ENCODE measurements around the gene NUP210L. TPM values are rescaled to one million over a fixed set of nuclear protein-coding genes. Genes with fewer than 3 reads are reported as not detected.
"Not testable (repeated sequence)": the region's sequence is repeated elsewhere in the genome, so short reads cannot be mapped to it uniquely, and the experiment has no call there.

The NUP210L gene
- polyA plus RNA-seq, 2 donors, result 0.02 TPM; not detected in 1

GRCh38 chr1:154123205-154123604 is 31.7 kb downstream of the NUP210L start:
- not testable (repeated sequence) for H3K9me3 ChIP-seq (ENCODE audit: control insufficient read depth in 2 of 2, insufficient read depth in 1 of 2, low read depth in 1 of 2, low read length in 1 of 2); H3K4me1 ChIP-seq (ENCODE audit: control insufficient read depth in 2 of 2, insufficient read depth in 2 of 2, low read length in 1 of 2); H3K36me3 ChIP-seq (ENCODE audit: control insufficient read depth in 2 of 2, insufficient read depth in 2 of 2, low read length in 1 of 2); H3K27ac ChIP-seq (ENCODE audit: low read depth in 2 of 2, low read length in 1 of 2); H3K27me3 ChIP-seq (ENCODE audit: control insufficient read depth in 1 of 2, insufficient read depth in 2 of 2, low read length in 2 of 2); H3K4me3 ChIP-seq (ENCODE audit: low read depth in 1 of 2, low read length in 2 of 2)
- WGBS, 2 donors, result 84 to 85% methylated on average over 11 of the region's 11 CpGs

- Histone ChIP-seq H3K27me3 (ENCODE audit: control insufficient read depth in 1 of 2, insufficient read depth in 2 of 2, low read length in 2 of 2) (no peaks in the 10 kb centered on the region), H3K36me3 (ENCODE audit: control insufficient read depth in 2 of 2, insufficient read depth in 2 of 2, low read length in 1 of 2) (no peaks in the 10 kb centered on the region), H3K4me1 (ENCODE audit: control insufficient read depth in 2 of 2, insufficient read depth in 2 of 2, low read length in 1 of 2) (no peaks in the 10 kb centered on the region), H3K9me3 (ENCODE audit: control insufficient read depth in 2 of 2, insufficient read depth in 1 of 2, low read depth in 1 of 2, low read length in 1 of 2) (no peaks in the 10 kb centered on the region), H3K4me3 (ENCODE audit: low read depth in 1 of 2, low read length in 2 of 2) (no peak overlapping the region), H3K27ac (ENCODE audit: low read depth in 2 of 2, low read length in 1 of 2) (no peak overlapping the region)
- 76 to 82% methylated on average over 5 of the region's 5 CpGs for WGBS, 2 donors
These were observed 37.2 kb downstream of the NUP210L start for GRCh38 chr1:154117642-154118041.

GRCh38 chr1:154115180-154115579 is 39.7 kb downstream of the NUP210L start:
- Histone ChIP-seq H3K9me3 (ENCODE audit: control insufficient read depth in 2 of 2, insufficient read depth in 1 of 2, low read depth in 1 of 2, low read length in 1 of 2) (no peaks in the 10 kb centered on the region), H3K36me3 (ENCODE audit: control insufficient read depth in 2 of 2, insufficient read depth in 2 of 2, low read length in 1 of 2) (no peaks in the 10 kb centered on the region), H3K27ac (ENCODE audit: low read depth in 2 of 2, low read length in 1 of 2) (no peak overlapping the region), H3K27me3 (ENCODE audit: control insufficient read depth in 1 of 2, insufficient read depth in 2 of 2, low read length in 2 of 2) (no peaks in the 10 kb centered on the region), H3K4me3 (ENCODE audit: low read depth in 1 of 2, low read length in 2 of 2) (no peak overlapping the region), H3K4me1 (ENCODE audit: control insufficient read depth in 2 of 2, insufficient read depth in 2 of 2, low read length in 1 of 2) (no peaks in the 10 kb centered on the region)
- 36 to 42% methylated on average over 1 of the region's 1 CpG for WGBS, 2 donors

GRCh38 chr1:154104433-154105082 is 50.3 kb downstream of the NUP210L start:
- no peak overlapping the region for H3K4me3 ChIP-seq (ENCODE audit: low read depth in 1 of 2, low read length in 2 of 2)
- no peaks in the 10 kb centered on the region for H3K9me3 ChIP-seq (ENCODE audit: control insufficient read depth in 2 of 2, insufficient read depth in 1 of 2, low read depth in 1 of 2, low read length in 1 of 2)
- no peaks in the 10 kb centered on the region for H3K36me3 ChIP-seq (ENCODE audit: control insufficient read depth in 2 of 2, insufficient read depth in 2 of 2, low read length in 1 of 2)
- H3K4me1 ChIP-seq (ENCODE audit: control insufficient read depth in 2 of 2, insufficient read depth in 2 of 2, low read length in 1 of 2), result no peaks in the 10 kb centered on the region
- 71 to 82% methylated on average over 3 of the region's 3 CpGs for WGBS, 2 donors
- H3K27me3 ChIP-seq (ENCODE audit: control insufficient read depth in 1 of 2, insufficient read depth in 2 of 2, low read length in 2 of 2), result no peaks in the 10 kb centered on the region
- no peak overlapping the region for H3K27ac ChIP-seq (ENCODE audit: low read depth in 2 of 2, low read length in 1 of 2)

GRCh38 chr1:154100141-154100540 is 54.7 kb downstream of the NUP210L start:
- H3K27ac ChIP-seq (ENCODE audit: low read depth in 2 of 2, low read length in 1 of 2); H3K36me3 ChIP-seq (ENCODE audit: control insufficient read depth in 2 of 2, insufficient read depth in 2 of 2, low read length in 1 of 2); H3K4me3 ChIP-seq (ENCODE audit: low read depth in 1 of 2, low read length in 2 of 2); H3K27me3 ChIP-seq (ENCODE audit: control insufficient read depth in 1 of 2, insufficient read depth in 2 of 2, low read length in 2 of 2); H3K4me1 ChIP-seq (ENCODE audit: control insufficient read depth in 2 of 2, insufficient read depth in 2 of 2, low read length in 1 of 2); H3K9me3 ChIP-seq (ENCODE audit: control insufficient read depth in 2 of 2, insufficient read depth in 1 of 2, low read depth in 1 of 2, low read length in 1 of 2): not testable (repeated sequence)
- whole genome bisulfite sequencing, 2 donors, result 94% methylated on average over 5 of the region's 5 CpGs

- H3K4me1 ChIP-seq (ENCODE audit: control insufficient read depth in 2 of 2, insufficient read depth in 2 of 2, low read length in 1 of 2), result no peaks in the 10 kb centered on the region
- H3K27me3 ChIP-seq (ENCODE audit: control insufficient read depth in 1 of 2, insufficient read depth in 2 of 2, low read length in 2 of 2), result no peaks in the 10 kb centered on the region
- no peak overlapping the region for H3K27ac ChIP-seq (ENCODE audit: low read depth in 2 of 2, low read length in 1 of 2)
- H3K4me3 ChIP-seq (ENCODE audit: low read depth in 1 of 2, low read length in 2 of 2), result no peak overlapping the region
- no peaks in the 10 kb centered on the region for H3K9me3 ChIP-seq (ENCODE audit: control insufficient read depth in 2 of 2, insufficient read depth in 1 of 2, low read depth in 1 of 2, low read length in 1 of 2)
- no peaks in the 10 kb centered on the region for H3K36me3 ChIP-seq (ENCODE audit: control insufficient read depth in 2 of 2, insufficient read depth in 2 of 2, low read length in 1 of 2)
- 70 to 78% methylated on average over 2 of the region's 2 CpGs for WGBS, 2 donors
These were observed 57.0 kb downstream of the NUP210L start for GRCh38 chr1:154097873-154098272.

GRCh38 chr1:154095456-154096060 is 59.3 kb downstream of the NUP210L start:
- no peaks in the 10 kb centered on the region for H3K4me1 ChIP-seq (ENCODE audit: control insufficient read depth in 2 of 2, insufficient read depth in 2 of 2, low read length in 1 of 2)
- H3K27ac ChIP-seq (ENCODE audit: low read depth in 2 of 2, low read length in 1 of 2), result no peak overlapping the region
- H3K27me3 ChIP-seq (ENCODE audit: control insufficient read depth in 1 of 2, insufficient read depth in 2 of 2, low read length in 2 of 2), result no peaks in the 10 kb centered on the region
- WGBS, 2 donors, result 49 to 57% methylated on average over 2 of the region's 2 CpGs
- no peaks in the 10 kb centered on the region for H3K36me3 ChIP-seq (ENCODE audit: control insufficient read depth in 2 of 2, insufficient read depth in 2 of 2, low read length in 1 of 2)
- H3K4me3 ChIP-seq (ENCODE audit: low read depth in 1 of 2, low read length in 2 of 2), result no peak overlapping the region
- no peaks in the 10 kb centered on the region for H3K9me3 ChIP-seq (ENCODE audit: control insufficient read depth in 2 of 2, insufficient read depth in 1 of 2, low read depth in 1 of 2, low read length in 1 of 2)

GRCh38 chr1:154094411-154094810 is 60.5 kb downstream of the NUP210L start:
- Histone ChIP-seq H3K36me3 (ENCODE audit: control insufficient read depth in 2 of 2, insufficient read depth in 2 of 2, low read length in 1 of 2) (no peaks in the 10 kb centered on the region), H3K4me3 (ENCODE audit: low read depth in 1 of 2, low read length in 2 of 2) (no peak overlapping the region), H3K27me3 (ENCODE audit: control insufficient read depth in 1 of 2, insufficient read depth in 2 of 2, low read length in 2 of 2) (no peaks in the 10 kb centered on the region), H3K9me3 (ENCODE audit: control insufficient read depth in 2 of 2, insufficient read depth in 1 of 2, low read depth in 1 of 2, low read length in 1 of 2) (no peaks in the 10 kb centered on the region), H3K27ac (ENCODE audit: low read depth in 2 of 2, low read length in 1 of 2) (no peak overlapping the region), H3K4me1 (ENCODE audit: control insufficient read depth in 2 of 2, insufficient read depth in 2 of 2, low read length in 1 of 2) (no peaks in the 10 kb centered on the region)
- 91 to 92% methylated on average over 4 of the region's 4 CpGs for WGBS, 2 donors

GRCh38 chr1:154093699-154094098 is 61.2 kb downstream of the NUP210L start:
- 75 to 84% methylated on average over 3 of the region's 3 CpGs for WGBS, 2 donors
- Histone ChIP-seq H3K9me3 (ENCODE audit: control insufficient read depth in 2 of 2, insufficient read depth in 1 of 2, low read depth in 1 of 2, low read length in 1 of 2) (no peaks in the 10 kb centered on the region), H3K36me3 (ENCODE audit: control insufficient read depth in 2 of 2, insufficient read depth in 2 of 2, low read length in 1 of 2) (no peaks in the 10 kb centered on the region), H3K27ac (ENCODE audit: low read depth in 2 of 2, low read length in 1 of 2) (no peak overlapping the region), H3K4me3 (ENCODE audit: low read depth in 1 of 2, low read length in 2 of 2) (no peak overlapping the region), H3K27me3 (ENCODE audit: control insufficient read depth in 1 of 2, insufficient read depth in 2 of 2, low read length in 2 of 2) (no peaks in the 10 kb centered on the region), H3K4me1 (ENCODE audit: control insufficient read depth in 2 of 2, insufficient read depth in 2 of 2, low read length in 1 of 2) (no peaks in the 10 kb centered on the region)

- no peak overlapping the region for H3K27ac ChIP-seq (ENCODE audit: low read depth in 2 of 2, low read length in 1 of 2)
- WGBS, 2 donors, result 93 to 96% methylated on average over 6 to 7 of the region's 7 CpGs
These were observed 63.2 kb downstream of the NUP210L start for GRCh38 chr1:154091706-154092105.

More at GRCh38 chr1:154091706-154092105, 63.2 kb downstream of the NUP210L start:
- no peaks in the 10 kb centered on the region for H3K27me3 ChIP-seq (ENCODE audit: control insufficient read depth in 1 of 2, insufficient read depth in 2 of 2, low read length in 2 of 2)
- H3K4me1 ChIP-seq (ENCODE audit: control insufficient read depth in 2 of 2, insufficient read depth in 2 of 2, low read length in 1 of 2), result no peaks in the 10 kb centered on the region
- peaks cover 0 to 2% of the 10 kb centered on the region in 2 donors for H3K9me3 ChIP-seq (ENCODE audit: control insufficient read depth in 2 of 2, insufficient read depth in 1 of 2, low read depth in 1 of 2, low read length in 1 of 2)
- H3K36me3 ChIP-seq (ENCODE audit: control insufficient read depth in 2 of 2, insufficient read depth in 2 of 2, low read length in 1 of 2), result no peaks in the 10 kb centered on the region
- no peak overlapping the region for H3K4me3 ChIP-seq (ENCODE audit: low read depth in 1 of 2, low read length in 2 of 2)
